Activated naive CD8-positive, alpha-beta T cell treated with anti-CD3 and anti-CD28 coated beads, Interleukin-2, amount 10 ng/mL, durations not matched to agents 7 days and 5 days (primary cell): ENCODE results near the gene CARS1. TPM values are rescaled to one million over a fixed set of nuclear protein-coding genes. Genes with fewer than 3 reads are reported as not detected.

Experiments
- ATAC-seq: fragments of 150-1000 bp; cut with Tn5 transposase; one replicate; pipeline ENCODE4 v1.10.0; 2021; ENCODE audit warnings: low read depth, moderate library complexity
- POLR2A ChIA-PET: fragments of 350-600 bp; sonication (Branson Sonifier 250); formaldehyde crosslinking; loops from one replicate; lab custom pipeline; 2021; ENCODE audit warnings: antibody characterized with exemption; lab: Charles Lee
- DNase-seq: peaks from one replicate; pipeline ENCODE4 v3.0.0; 2021
- H3K27ac Mint-ChIP-seq: one replicate; pipeline ENCODE4 v1.8.0; 2022; ENCODE audit warnings: mild to moderate bottlenecking, mixed read lengths
- H3K27me3 Mint-ChIP-seq: one replicate; pipeline ENCODE4 v1.8.0; 2022; ENCODE audit warnings: mild to moderate bottlenecking, moderate library complexity, mixed read lengths
- H3K36me3 Mint-ChIP-seq: one replicate; pipeline ENCODE4 v1.8.0; 2021; ENCODE audit warnings: mild to moderate bottlenecking, mixed read lengths
- H3K4me1 Mint-ChIP-seq: one replicate; pipeline ENCODE4 v1.8.0; 2021; ENCODE audit warnings: mixed read lengths
- H3K4me3 Mint-ChIP-seq: one replicate; pipeline ENCODE4 v1.8.0; 2022; ENCODE audit warnings: mild to moderate bottlenecking, moderate library complexity, mixed read lengths
- H3K9me3 Mint-ChIP-seq: one replicate; pipeline ENCODE4 v1.8.0; 2021; ENCODE audit warnings: mixed read lengths
- total RNA-seq, 2 experiments: library from RNA; stranded (reverse); gene quantifications; one replicate each; pipeline ENCODE4 v1.2.3, GENCODE V29; 2021

CARS1 gene
- total RNA-seq, 2 experiments from 2014 or later: 100 to 111 TPM

- Mint-ChIP-seq H3K27me3 (no peaks in the 10 kb centered on the region), H3K4me1 (peaks cover 45% of the 10 kb centered on the region), H3K9me3 (no peaks in the 10 kb centered on the region), H3K27ac (peak overlapping the region; percentile 34), H3K36me3 (peaks cover 34% of the 10 kb centered on the region), H3K4me3 (no peak overlapping the region)
- no peak for ATAC-seq
- POLR2A ChIA-PET: interaction anchor here (1.5 kb wide), 1 partner anchor 19 kb away, joined by 3 read pairs; no protein-coding TSS in a partner anchor
- no peak for DNase-seq
These were observed 104.9 kb downstream of the CARS1 start for GRCh38 chr11:2952290-2952689.

GRCh38 chr11:2951231-2952110, 105.8 kb downstream of the CARS1 start:
- no peak for ATAC-seq
- Mint-ChIP-seq H3K4me1 (peaks cover 52% of the 10 kb centered on the region), H3K27me3 (no peaks in the 10 kb centered on the region), H3K9me3 (no peaks in the 10 kb centered on the region), H3K4me3 (peak overlapping the region; percentile 9), H3K36me3 (peaks cover 35% of the 10 kb centered on the region), H3K27ac (peak overlapping the region; percentile 70)
- no peak for DNase-seq
- POLR2A ChIA-PET: no interaction called here

Other genes starting within 250 kb of the CARS1 start
- 1 to 10 TPM; 2.9 to 3.1 TPM for gene CDKN1C, start 171.6 kb downstream of the CARS1 start, total RNA-seq
- under 1 TPM; 0.55 to 0.65 TPM for gene PHLDA2, start 128.0 kb downstream of the CARS1 start, total RNA-seq
- gene NAP1L4, start 65.1 kb downstream of the CARS1 start, total RNA-seq: 100 to 1,000 TPM; 346 to 363 TPM
- gene OSBPL5, start 107.9 kb upstream of the CARS1 start, total RNA-seq: 10 to 100 TPM; 13.0 to 13.2 TPM
- not detected for gene MRGPRG, start 161.4 kb upstream of the CARS1 start, total RNA-seq
- gene MRGPRE, start 175.0 kb upstream of the CARS1 start, total RNA-seq: not detected